Karpas-422 (cell line): ENCODE data around the gene PCCB. TPM values are rescaled to one million over a fixed set of nuclear protein-coding genes. Genes with fewer than 3 reads are reported as not detected.
"Not testable (repeated sequence)": the region's sequence is repeated elsewhere in the genome, so short reads cannot be mapped to it uniquely, and the experiment has no call there.

Experiments used
- DNase-seq: peaks from one replicate; pipeline ENCODE4 v3.0.0-alpha.2; 2015
- H2AFZ ChIP-seq: fragments of 200-600 bp; sonication (generic); 2 replicates; pipeline ENCODE4 v1.6.1; 2014; ENCODE audit warnings: antibody characterized with exemption, low read length, mixed read lengths
- H3K27ac ChIP-seq: fragments of 200-600 bp; sonication (generic); 2 replicates; pipeline ENCODE4 v1.5.1; 2014; ENCODE audit warnings: mild to moderate bottlenecking, low read length, moderate library complexity
- H3K27me3 ChIP-seq: fragments of 200-600 bp; sonication (generic); 2 replicates; pipeline ENCODE4 v1.6.1; 2014; ENCODE audit warnings: low read length, mixed read lengths
- H3K36me3 ChIP-seq: fragments of 200-600 bp; sonication (generic); 2 replicates; pipeline ENCODE4 v1.6.1; 2014; ENCODE audit warnings: low read length, mixed read lengths; ENCODE audit not compliant: insufficient read depth
- H3K4me1 ChIP-seq: fragments of 200-600 bp; sonication (generic); 2 replicates; pipeline ENCODE4 v1.6.1; 2014; ENCODE audit warnings: mild to moderate bottlenecking, low read length, mixed read lengths
- H3K4me2 ChIP-seq: fragments of 200-600 bp; sonication (generic); 2 replicates; pipeline ENCODE4 v1.6.1; 2014; ENCODE audit warnings: low read length, low read depth, mild to moderate bottlenecking; ENCODE audit not compliant: poor library complexity, severe bottlenecking
- H3K4me3 ChIP-seq: fragments of 200-600 bp; sonication (generic); 2 replicates; pipeline ENCODE4 v1.5.1; 2014; ENCODE audit warnings: mild to moderate bottlenecking, antibody characterized with exemption, low read length, mixed read lengths
- H3K79me2 ChIP-seq: fragments of 200-600 bp; sonication (generic); 2 replicates; pipeline ENCODE4 v1.6.1; 2014; ENCODE audit warnings: mild to moderate bottlenecking, low read length, mixed read lengths
- H3K9ac ChIP-seq: fragments of 200-600 bp; sonication (generic); 2 replicates; pipeline ENCODE4 v1.6.0; 2014; ENCODE audit warnings: low read length
- H3K9me2 ChIP-seq: fragments of 200-600 bp; sonication (generic), shearing (Covaris generic); replicated peaks from 2 replicates; pipeline ENCODE4 v1.6.0; 2014; ENCODE audit warnings: mild to moderate bottlenecking, low read length, moderate library complexity; ENCODE audit not compliant: insufficient read depth
- H3K9me3 ChIP-seq: fragments of 300-700, 200-600 bp; sonication (generic); 2 replicates; pipeline ENCODE4 v1.6.1; 2014; ENCODE audit warnings: low read length, mixed read lengths
- H4K20me1 ChIP-seq: fragments of 200-600 bp; sonication (generic); 2 replicates; pipeline ENCODE4 v1.6.1; 2014; ENCODE audit warnings: mild to moderate bottlenecking, antibody characterized with exemption, low read length, low read depth; ENCODE audit not compliant: insufficient read depth
- total RNA-seq: library from RNA; depleted of rRNA; stranded (reverse); fragments of >200 nt; shearing (Covaris generic); gene quantifications from 2 replicates; pipeline ENCODE4 v1.2.3, GENCODE V29; 2014; ENCODE audit warnings: low replicate concordance

The PCCB gene
- total RNA-seq, 1 experiment from 2014 or later = 59.2 TPM

GRCh38 chr3:136267235-136267634 is 17.1 kb downstream of the PCCB start:
- Histone ChIP-seq H3K79me2 (peaks cover 30% of the 10 kb centered on the region), H3K4me1 (peaks cover 8% of the 10 kb centered on the region), H3K4me2 (no peak overlapping the region), H3K9me2 (no peaks in the 10 kb centered on the region), H3K9ac (no peak overlapping the region), H4K20me1 (no peaks in the 10 kb centered on the region), H2AFZ (no peak overlapping the region), H3K36me3 (peaks cover 7% of the 10 kb centered on the region; the same call in 1 of the 2 replicates), H3K4me3 (no peak overlapping the region), H3K27me3 (no peaks in the 10 kb centered on the region), H3K9me3 (no peaks in the 10 kb centered on the region), H3K27ac (no peak overlapping the region)
- DNase-seq = no peak

GRCh38 chr3:136270179-136270578 is 20.0 kb downstream of the PCCB start:
- no peak overlapping the region for H3K4me3 ChIP-seq
- H3K4me1 ChIP-seq = peaks cover 16% of the 10 kb centered on the region
- H3K9me3 ChIP-seq = no peaks in the 10 kb centered on the region
- DNase-seq = no peak
- no peak overlapping the region for H2AFZ ChIP-seq
- no peaks in the 10 kb centered on the region for H3K27me3 ChIP-seq
- H3K36me3 ChIP-seq = peaks cover 12% of the 10 kb centered on the region
- H3K27ac ChIP-seq = no peak overlapping the region
- no peak overlapping the region for H3K9ac ChIP-seq
- no peaks in the 10 kb centered on the region for H4K20me1 ChIP-seq
- no peaks in the 10 kb centered on the region for H3K9me2 ChIP-seq
- peaks cover 55% of the 10 kb centered on the region for H3K79me2 ChIP-seq
- H3K4me2 ChIP-seq = no peak overlapping the region

GRCh38 chr3:136271626-136272025 is 21.5 kb downstream of the PCCB start:
- not testable (repeated sequence) for H4K20me1 ChIP-seq, H2AFZ ChIP-seq, H3K9me2 ChIP-seq, H3K4me3 ChIP-seq, H3K27ac ChIP-seq, DNase-seq, H3K4me2 ChIP-seq, H3K27me3 ChIP-seq, H3K9me3 ChIP-seq, H3K36me3 ChIP-seq, H3K9ac ChIP-seq
- H3K79me2 ChIP-seq = peaks cover 59% of the 10 kb centered on the region
- peaks cover 11% of the 10 kb centered on the region for H3K4me1 ChIP-seq

DNA sequence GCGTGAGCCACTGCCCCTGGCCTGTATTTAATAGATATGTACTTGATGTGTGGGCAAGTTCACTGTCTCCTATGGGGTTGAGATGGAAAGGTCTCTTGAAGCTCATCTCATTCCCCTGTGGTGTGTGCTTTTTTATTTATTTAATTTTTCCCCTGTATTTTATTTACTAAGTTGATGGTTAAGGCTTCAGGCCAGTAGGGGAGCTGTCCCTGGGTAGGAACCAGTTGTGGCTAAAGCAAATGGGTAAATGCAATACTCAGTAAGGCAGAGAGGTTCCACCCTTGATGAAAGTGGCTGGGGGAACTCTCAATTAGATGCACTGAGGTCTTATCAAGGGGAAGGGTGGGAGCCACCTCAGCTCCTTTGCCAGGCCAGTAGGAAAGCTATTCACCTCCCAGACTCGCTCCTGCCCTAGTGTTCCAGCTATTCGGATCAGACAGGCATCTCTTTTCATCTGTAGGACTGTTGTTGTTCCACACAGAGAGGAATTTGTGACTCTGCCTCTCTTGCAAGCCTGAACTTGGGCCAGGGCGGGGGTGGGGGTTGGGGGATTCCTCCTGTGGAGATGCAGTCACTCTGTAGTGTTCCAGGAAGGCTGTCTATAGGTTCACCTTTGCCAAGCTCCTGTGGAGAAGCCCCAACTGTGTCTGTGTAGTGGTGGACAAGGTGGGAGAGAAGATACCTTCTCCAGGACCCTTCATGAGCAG is 26.1 kb downstream of the PCCB start:
- peaks cover 11% of the 10 kb centered on the region for H3K4me1 ChIP-seq
- no peak overlapping the region for H3K4me3 ChIP-seq
- no peaks in the 10 kb centered on the region for H3K27me3 ChIP-seq
- H3K4me2 ChIP-seq = no peak overlapping the region
- H3K9me2 ChIP-seq = no peaks in the 10 kb centered on the region
- H3K36me3 ChIP-seq = peaks cover 32% of the 10 kb centered on the region
- H3K27ac ChIP-seq = no peak overlapping the region
- H3K9me3 ChIP-seq = 0 out of 2 replicates have a peak, but pooled peaks cover 7% of the 10 kb centered on the region
- no peak for DNase-seq
- no peak overlapping the region for H3K9ac ChIP-seq
- peaks cover 71% of the 10 kb centered on the region for H3K79me2 ChIP-seq
- no peak overlapping the region for H2AFZ ChIP-seq
- no peaks in the 10 kb centered on the region for H4K20me1 ChIP-seq

DNA sequence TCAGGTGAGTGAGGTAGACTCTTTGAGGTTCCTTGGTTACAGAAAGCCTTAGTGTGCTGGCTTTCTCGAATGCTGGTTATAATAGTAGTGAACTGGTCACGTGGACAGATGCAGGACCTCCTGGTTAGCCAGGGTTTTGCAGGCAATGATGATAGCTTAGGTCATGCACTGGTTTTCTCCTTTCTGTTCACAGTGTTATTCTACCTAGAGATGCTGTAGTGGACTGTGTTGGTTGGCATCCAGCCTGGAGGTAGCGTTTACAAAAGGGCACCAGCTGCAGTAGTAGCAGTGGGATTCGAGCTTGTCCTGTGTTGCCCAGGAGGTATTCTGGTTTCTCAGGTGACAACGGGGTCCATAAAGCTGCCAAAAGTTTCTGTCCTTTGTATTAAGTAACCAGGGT is 27.0 kb downstream of the PCCB start:
- DNase-seq = no peak
- H3K9me3 ChIP-seq = 0 out of 2 replicates have a peak, but pooled peaks cover 7% of the 10 kb centered on the region
- H3K9ac ChIP-seq = no peak overlapping the region
- H3K4me1 ChIP-seq = peaks cover 16% of the 10 kb centered on the region
- peaks cover 65% of the 10 kb centered on the region for H3K79me2 ChIP-seq
- H3K4me3 ChIP-seq = no peak overlapping the region
- no peak overlapping the region for H2AFZ ChIP-seq
- H3K36me3 ChIP-seq = peaks cover 32% of the 10 kb centered on the region
- H3K27me3 ChIP-seq = no peaks in the 10 kb centered on the region
- H3K27ac ChIP-seq = no peak overlapping the region
- H3K4me2 ChIP-seq = no peak overlapping the region
- H4K20me1 ChIP-seq = no peaks in the 10 kb centered on the region
- no peaks in the 10 kb centered on the region for H3K9me2 ChIP-seq

DNA sequence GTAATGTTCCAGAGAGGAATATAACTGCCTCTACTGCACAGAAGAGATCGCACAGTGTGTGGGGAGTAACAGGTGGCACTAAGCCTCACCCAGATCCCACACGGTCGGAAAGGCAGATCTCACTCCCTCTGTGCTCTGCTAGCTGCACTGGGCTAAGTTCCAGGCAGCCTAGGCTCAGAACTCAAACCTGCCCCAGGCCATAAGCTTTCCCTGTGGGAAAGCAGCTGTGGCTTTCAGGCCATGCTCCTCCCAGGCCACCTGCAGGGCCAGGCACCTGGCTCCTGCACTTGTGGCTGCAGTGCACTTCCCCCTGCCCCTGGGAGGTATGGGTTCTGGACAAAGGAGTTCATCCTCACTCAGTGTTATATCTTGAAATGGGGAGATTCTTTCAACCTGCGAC is 27.5 kb downstream of the PCCB start:
- no peaks in the 10 kb centered on the region for H4K20me1 ChIP-seq
- DNase-seq = no peak
- 0 out of 2 replicates have a peak, but pooled peaks cover 7% of the 10 kb centered on the region for H3K9me3 ChIP-seq
- H3K79me2 ChIP-seq = peaks cover 62% of the 10 kb centered on the region
- no peaks in the 10 kb centered on the region for H3K9me2 ChIP-seq
- peaks cover 32% of the 10 kb centered on the region for H3K36me3 ChIP-seq
- no peaks in the 10 kb centered on the region for H3K27me3 ChIP-seq
- H3K4me3 ChIP-seq = no peak overlapping the region
- no peak overlapping the region for H3K9ac ChIP-seq
- no peak overlapping the region for H3K27ac ChIP-seq
- no peak overlapping the region for H3K4me2 ChIP-seq
- peaks cover 16% of the 10 kb centered on the region for H3K4me1 ChIP-seq
- no peak overlapping the region for H2AFZ ChIP-seq

DNA sequence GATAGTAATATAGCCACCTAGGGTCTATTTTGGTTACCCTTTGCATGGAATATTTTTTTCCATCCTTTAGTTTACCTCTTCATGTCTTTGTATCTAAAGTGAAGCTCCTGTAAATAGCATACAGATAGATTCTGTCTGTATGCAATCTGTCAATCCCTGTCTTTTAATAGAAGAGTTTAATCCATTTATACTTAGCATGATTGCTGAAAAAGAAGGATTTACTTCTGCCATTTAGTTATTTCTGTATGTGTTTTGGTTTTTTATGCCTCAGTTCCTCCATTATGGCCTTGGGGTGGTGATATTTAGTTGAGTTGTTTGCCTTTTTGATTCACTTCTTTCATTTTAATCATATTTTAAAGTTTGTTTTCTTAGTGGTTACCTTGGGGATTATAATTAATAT is 29.0 kb downstream of the PCCB start:
- H4K20me1 ChIP-seq = no peaks in the 10 kb centered on the region
- H3K9me3 ChIP-seq = 0 out of 2 replicates have a peak, but pooled peaks cover 7% of the 10 kb centered on the region
- no peaks in the 10 kb centered on the region for H3K9me2 ChIP-seq
- H3K27ac ChIP-seq = no peak overlapping the region
- no peaks in the 10 kb centered on the region for H3K27me3 ChIP-seq
- DNase-seq = no peak
- no peak overlapping the region for H3K4me3 ChIP-seq
- H3K4me2 ChIP-seq = no peak overlapping the region
- peaks cover 56% of the 10 kb centered on the region for H3K79me2 ChIP-seq
- peaks cover 13% of the 10 kb centered on the region for H3K4me1 ChIP-seq
- no peak overlapping the region for H2AFZ ChIP-seq
- peaks cover 35% of the 10 kb centered on the region for H3K36me3 ChIP-seq
- H3K9ac ChIP-seq = no peak overlapping the region

DNA sequence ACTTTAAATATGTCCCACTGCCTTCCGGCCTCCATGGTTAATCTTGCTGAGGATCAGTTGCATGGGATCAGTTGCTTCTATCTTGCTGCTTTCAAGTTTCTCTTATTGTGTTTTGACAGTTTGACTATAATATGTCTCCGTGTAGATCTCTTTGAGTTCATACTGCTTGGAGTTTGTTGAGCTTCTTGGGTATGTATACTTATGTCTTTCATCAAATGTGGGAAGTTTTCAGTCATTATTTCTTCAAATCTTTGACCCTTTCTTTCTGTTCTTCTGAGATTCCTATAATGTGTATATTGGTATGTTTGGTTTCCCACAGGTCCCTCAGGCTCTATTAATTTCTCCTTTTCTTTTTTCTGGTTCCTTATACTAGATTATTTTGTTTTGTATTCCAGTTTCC is 30.8 kb downstream of the PCCB start:
- no peak overlapping the region for H3K4me2 ChIP-seq
- no peaks in the 10 kb centered on the region for H4K20me1 ChIP-seq
- no peaks in the 10 kb centered on the region for H3K27me3 ChIP-seq
- no peak overlapping the region for H3K27ac ChIP-seq
- no peaks in the 10 kb centered on the region for H3K9me2 ChIP-seq
- 0 out of 2 replicates have a peak, but pooled peaks cover 7% of the 10 kb centered on the region for H3K9me3 ChIP-seq
- no peak overlapping the region for H2AFZ ChIP-seq
- no peak for DNase-seq
- H3K4me1 ChIP-seq = peaks cover 13% of the 10 kb centered on the region
- peaks cover 34% of the 10 kb centered on the region for H3K36me3 ChIP-seq
- H3K4me3 ChIP-seq = no peak overlapping the region
- H3K9ac ChIP-seq = no peak overlapping the region
- peaks cover 42% of the 10 kb centered on the region for H3K79me2 ChIP-seq
